HL-60 (cell line): ENCODE data around the gene PRSS53.

Experiments used
- DNase-seq, 2 experiments: peaks; one replicate each; pipeline ENCODE4 v3.0.0-alpha.2; 2010 to 2020; ENCODE audit warnings: low read depth in 1 of 2, low spot score in 1 of 2
- H3K27ac ChIP-seq: fragments of 250-450 bp; sonication (Bioruptor Pico); replicated peaks from 2 replicates; pipeline ENCODE4 v1.5.1; 2020; ENCODE audit warnings: mild to moderate bottlenecking, moderate library complexity
- H3K27me3 ChIP-seq: fragments of 250-450 bp; sonication (Bioruptor Pico); 2 replicates; pipeline ENCODE4 v1.5.1; 2021; ENCODE audit warnings: mild to moderate bottlenecking, moderate library complexity; ENCODE audit not compliant: insufficient read depth, poor library complexity, severe bottlenecking
- H3K4me3 ChIP-seq: replicated peaks from 2 replicates; pipeline ENCODE4 v1.5.1; 2011; ENCODE audit warnings: mild to moderate bottlenecking, control low read depth, low read length; ENCODE audit not compliant: insufficient read depth
- CTCF ChIP-seq: IDR thresholded peaks from one replicate; pipeline ENCODE4 v1.5.1; 2011; ENCODE audit warnings: low read length, control low read depth, inconsistent platforms; ENCODE audit not compliant: insufficient read depth
- GABPA ChIP-seq: IDR thresholded peaks from 2 replicates; pipeline ENCODE4 v1.6.1; 2012; ENCODE audit warnings: low read depth
- POLR2AphosphoS5 ChIP-seq: IDR thresholded peaks from 2 replicates; pipeline ENCODE4 v1.6.1; 2012; ENCODE audit warnings: low read depth
- SPI1 ChIP-seq: IDR thresholded peaks from 2 replicates; pipeline ENCODE4 v1.6.1; 2012; ENCODE audit warnings: low read depth, mild to moderate bottlenecking, borderline replicate concordance
- TF ChIP-seq, protein P1 (sequence below): IDR thresholded peaks from 2 replicates; pipeline ENCODE4 v1.6.1; 2012; ENCODE audit warnings: low read depth; ENCODE audit not compliant: insufficient replicate concordance

Gene PRSS53

DNA sequence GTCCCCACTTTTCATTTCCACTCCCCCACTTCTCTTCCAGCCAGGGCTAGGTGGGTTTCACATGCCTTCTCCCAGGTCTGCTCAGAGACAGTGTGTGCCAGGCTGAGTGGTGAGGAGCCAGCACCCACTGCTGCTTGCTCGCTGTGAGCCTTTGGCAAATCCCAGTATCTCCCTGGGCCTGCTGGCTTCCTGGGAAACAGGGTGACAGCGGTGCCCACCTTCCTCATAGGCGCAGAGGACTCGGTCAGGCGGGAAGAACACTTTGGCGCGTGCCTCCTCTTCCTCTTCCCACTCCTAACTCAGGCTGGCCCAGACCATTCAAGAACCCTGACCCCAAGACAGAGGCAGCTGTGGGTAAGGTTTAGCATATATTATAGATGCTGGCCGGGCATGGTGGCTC, 456 bp upstream of the PRSS53 start:
- no peak for TF ChIP-seq POLR2AphosphoS5
- TF ChIP-seq, protein P1, sequence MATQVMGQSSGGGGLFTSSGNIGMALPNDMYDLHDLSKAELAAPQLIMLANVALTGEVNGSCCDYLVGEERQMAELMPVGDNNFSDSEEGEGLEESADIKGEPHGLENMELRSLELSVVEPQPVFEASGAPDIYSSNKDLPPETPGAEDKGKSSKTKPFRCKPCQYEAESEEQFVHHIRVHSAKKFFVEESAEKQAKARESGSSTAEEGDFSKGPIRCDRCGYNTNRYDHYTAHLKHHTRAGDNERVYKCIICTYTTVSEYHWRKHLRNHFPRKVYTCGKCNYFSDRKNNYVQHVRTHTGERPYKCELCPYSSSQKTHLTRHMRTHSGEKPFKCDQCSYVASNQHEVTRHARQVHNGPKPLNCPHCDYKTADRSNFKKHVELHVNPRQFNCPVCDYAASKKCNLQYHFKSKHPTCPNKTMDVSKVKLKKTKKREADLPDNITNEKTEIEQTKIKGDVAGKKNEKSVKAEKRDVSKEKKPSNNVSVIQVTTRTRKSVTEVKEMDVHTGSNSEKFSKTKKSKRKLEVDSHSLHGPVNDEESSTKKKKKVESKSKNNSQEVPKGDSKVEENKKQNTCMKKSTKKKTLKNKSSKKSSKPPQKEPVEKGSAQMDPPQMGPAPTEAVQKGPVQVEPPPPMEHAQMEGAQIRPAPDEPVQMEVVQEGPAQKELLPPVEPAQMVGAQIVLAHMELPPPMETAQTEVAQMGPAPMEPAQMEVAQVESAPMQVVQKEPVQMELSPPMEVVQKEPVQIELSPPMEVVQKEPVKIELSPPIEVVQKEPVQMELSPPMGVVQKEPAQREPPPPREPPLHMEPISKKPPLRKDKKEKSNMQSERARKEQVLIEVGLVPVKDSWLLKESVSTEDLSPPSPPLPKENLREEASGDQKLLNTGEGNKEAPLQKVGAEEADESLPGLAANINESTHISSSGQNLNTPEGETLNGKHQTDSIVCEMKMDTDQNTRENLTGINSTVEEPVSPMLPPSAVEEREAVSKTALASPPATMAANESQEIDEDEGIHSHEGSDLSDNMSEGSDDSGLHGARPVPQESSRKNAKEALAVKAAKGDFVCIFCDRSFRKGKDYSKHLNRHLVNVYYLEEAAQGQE: no peak
- Histone ChIP-seq H3K27ac (no peak overlapping the region), H3K4me3 (no peak overlapping the region), H3K27me3 (no peaks in the 10 kb centered on the region)
- no peak for DNase-seq

DNA sequence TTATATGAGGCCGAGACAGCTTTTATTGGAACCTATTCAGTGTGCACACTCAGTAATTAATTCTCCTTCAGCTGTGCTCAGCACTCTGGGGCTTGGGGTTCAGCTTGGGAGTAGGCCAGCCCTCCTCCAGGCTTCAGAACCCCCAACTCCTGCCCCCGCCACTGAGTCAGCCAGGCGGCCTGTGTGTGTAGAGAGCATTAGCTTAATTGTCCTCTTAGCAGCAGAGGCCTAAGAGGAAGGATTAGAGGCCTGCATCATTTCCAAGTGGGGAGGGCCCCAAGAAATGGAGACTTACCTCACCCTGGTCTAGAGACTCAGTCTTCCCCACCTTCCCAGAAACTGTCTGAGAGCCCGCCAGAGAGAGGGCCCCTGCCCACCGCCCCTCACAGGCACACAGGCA, 772 bp downstream of the PRSS53 start:
- no peak overlapping the region for H3K27ac ChIP-seq
- DNase-seq: no peak
- no peaks in the 10 kb centered on the region for H3K27me3 ChIP-seq
- H3K4me3 ChIP-seq: no peak overlapping the region
- TF ChIP-seq SPI1: no peak
- TF ChIP-seq, protein P1: no peak
- TF ChIP-seq GABPA: no peak
- no peak for TF ChIP-seq CTCF
- TF ChIP-seq POLR2AphosphoS5: no peak

- Histone ChIP-seq H3K4me3 (no peak overlapping the region), H3K27ac (no peak overlapping the region), H3K27me3 (no peaks in the 10 kb centered on the region)
- TF ChIP-seq POLR2AphosphoS5 (no peak), SPI1 (no peak), GABPA (no peak), CTCF (no peak)
- TF ChIP-seq, protein P1: no peak
- no peak for DNase-seq
Observed at GRCh38 chr16:31087481-31087880, 1.3 kb downstream of the PRSS53 start.

DNA sequence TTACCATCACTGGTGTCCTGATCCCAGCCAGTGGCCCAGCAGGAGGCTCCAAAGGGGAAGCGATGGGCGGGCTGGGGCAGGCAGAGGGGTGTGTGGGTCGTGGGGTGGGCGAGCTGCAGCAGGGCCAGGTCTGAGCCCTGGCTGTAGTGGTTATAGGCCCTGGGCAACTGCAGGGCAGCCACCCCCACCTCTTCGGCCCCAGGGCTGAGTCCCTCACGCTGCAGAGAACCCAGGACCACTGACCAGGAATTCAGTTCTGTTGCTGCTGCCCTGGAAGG, 2.2 kb downstream of the PRSS53 start:
- Histone ChIP-seq H3K4me3 (no peak overlapping the region), H3K27me3 (no peaks in the 10 kb centered on the region), H3K27ac (no peak overlapping the region)
- no peak for DNase-seq
- TF ChIP-seq, protein P1: no peak
- TF ChIP-seq SPI1 (no peak), POLR2AphosphoS5 (no peak), CTCF (no peak), GABPA (no peak)
